ENCODE results near the gene PLA2G1B.

Gene PLA2G1B

GRCh38 chr12:120324841-120325417 lies 2.6 kb downstream of the PLA2G1B start:
- DNase-seq (ENCODE audit: low read depth, low spot score), result no peak

DNA sequence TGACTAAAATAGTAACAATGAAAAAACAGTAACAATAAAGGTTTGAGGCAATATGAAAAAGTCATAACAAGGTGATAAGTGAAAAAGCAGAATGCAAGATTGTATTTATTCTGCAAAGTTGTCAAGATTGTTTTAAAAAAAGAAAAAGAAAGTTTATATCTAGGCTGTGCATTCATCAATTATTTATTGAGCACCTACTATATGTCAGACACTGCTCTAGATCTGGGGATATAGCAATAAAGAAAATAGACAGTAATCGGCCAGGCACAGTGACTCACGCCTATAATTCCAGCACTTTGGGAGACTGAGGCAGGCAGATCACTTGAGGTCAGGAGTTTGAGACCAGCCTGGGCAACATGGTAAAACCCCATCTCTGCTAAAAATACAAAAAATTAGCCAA lies 3.8 kb downstream of the PLA2G1B start:
- no peak for DNase-seq (ENCODE audit: low read depth, low spot score)

GRCh38 chr12:120321382-120322202 lies 6.0 kb downstream of the PLA2G1B start:
- no peak for DNase-seq (ENCODE audit: low read depth, low spot score)

DNA sequence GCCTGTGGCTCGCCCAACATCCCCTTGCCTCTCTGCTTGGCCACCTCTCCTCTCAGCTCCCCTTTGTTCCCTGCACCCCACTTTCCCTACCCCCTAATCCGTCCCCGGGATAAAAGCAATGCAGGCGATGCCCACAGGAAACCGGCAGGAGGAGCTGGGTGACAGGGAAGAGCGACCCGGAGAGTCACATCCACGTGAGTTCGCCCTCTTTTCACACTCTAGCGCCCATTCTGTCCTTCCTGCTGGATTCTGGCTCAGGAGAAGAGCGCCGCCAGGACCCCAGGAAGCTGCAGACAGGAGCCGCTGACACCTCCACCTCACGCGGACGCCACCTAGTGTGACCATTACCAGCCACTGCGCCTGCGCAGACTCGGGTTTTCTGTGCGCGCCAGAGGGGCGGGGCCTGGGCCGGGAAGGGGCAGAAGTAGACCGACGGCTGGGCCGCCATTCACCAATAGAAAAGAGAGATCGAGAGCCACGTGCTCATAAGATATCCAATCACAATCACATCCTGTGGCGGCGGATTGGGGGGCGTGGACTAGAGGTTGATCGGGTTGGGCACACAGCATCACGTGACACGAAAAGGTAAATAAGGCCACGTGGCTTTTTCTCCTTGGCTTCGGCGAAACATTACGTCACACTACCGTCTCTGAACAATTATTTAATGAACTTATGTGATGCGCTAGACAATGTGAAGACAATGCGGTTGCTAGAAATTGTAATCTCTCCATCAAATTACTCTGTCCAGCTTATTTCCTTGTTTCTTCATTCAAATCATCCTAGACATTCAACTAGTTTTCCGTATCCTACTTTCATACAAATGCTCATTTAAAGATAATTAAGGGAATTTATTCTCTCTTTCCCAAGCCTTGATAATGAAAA lies 10.1 kb downstream of the PLA2G1B start:
- DNase-seq (ENCODE audit: low read depth, low spot score), result peak; percentile 98

DNA sequence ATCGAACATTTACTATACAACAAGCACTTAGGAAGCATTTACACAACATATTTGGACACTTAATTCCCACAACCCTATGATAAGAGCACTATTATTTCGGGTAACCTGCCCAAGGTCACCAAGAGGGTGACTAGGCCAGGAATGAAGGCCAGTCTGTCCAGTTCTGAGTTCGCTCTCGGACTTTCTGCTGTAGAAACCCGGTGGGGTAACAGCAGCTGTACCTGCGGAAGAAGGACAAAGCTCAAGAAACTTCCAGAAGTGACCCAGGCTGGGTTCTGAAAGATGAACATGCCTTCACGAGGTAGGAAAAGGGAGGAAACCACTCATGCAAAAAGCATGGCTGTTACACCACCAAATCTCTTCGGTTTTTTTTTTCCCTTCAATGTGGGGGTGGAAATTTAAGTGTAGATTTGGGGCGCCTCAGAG lies 10.8 kb downstream of the PLA2G1B start:
- no peak for DNase-seq (ENCODE audit: low read depth, low spot score)

DNA sequence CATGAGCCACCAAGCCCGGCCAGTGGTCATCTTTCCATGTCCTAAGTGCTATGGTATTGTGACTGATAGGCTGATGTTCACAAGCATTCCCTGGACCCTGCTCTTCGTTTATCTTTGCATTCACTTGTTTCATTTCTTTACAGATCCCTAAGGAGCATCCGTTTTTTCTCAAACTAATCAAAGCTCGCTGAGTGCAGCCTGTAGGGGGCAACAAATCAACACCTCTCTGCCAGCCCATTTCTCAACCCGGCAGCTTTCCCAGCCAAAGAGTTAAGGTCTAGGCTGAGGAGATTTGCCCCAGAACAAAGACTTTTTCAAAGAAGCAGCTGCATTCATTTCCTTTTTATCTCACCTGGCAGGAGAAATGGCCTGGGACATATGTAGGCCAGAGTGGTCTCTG lies 13.4 kb downstream of the PLA2G1B start:
- DNase-seq (ENCODE audit: low read depth, low spot score), result no peak

- DNase-seq (ENCODE audit: low read depth, low spot score), result peak; percentile 90
Observed at GRCh38 chr12:120301962-120302815, 25.4 kb downstream of the PLA2G1B start, which contains the start of gene SIRT4. Gene SIRT4 (plus strand): TSS chr12:120302321. CDS start chr12:120303562, 1,241 bp downstream.

DNA sequence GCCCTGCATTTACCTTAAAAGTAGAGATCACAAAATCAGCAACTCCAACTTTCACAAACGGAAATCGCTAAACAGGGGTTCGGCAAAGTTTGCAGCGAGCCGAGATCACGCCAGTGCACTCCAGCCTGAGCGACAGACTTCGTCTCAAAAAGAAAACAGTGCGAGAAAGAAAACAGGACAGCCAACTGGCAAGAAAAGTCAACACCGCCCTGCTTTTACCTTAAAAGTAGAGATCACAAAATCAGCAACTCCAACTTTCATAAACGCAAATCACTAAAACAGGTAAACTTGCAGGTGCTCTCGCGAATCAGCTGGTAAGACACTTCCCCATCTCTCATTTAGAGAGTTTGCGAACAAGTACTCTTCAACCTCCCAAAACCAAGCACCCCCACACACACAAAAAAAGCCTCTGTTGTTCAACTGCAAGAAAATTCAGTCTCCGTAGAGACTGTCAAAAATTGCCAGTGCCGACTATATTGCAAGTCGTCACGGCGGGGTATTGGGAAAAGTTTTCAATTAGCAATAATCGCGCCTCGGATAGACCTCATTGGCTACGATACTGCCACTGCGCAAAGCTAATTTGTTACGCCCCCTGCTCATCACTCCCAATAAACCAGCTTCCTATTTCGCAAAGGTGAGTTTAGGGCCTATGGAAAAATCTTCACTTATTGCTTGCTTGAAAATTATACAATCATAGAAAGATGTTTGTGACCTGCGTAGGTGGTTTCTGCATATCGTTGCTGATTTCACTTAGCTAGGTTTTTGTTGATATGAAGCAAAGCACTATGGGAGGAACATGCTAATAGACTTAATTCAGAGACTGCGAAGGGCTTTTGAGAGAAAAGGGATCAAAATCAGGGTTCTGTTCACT lies 34.7 kb downstream of the PLA2G1B start, which contains the start of gene RNU4-1:
Gene RNU4-1 (minus strand): TSS at position 577 of the 871 bp plus-strand sequence.
- peak; percentile 77 for DNase-seq (ENCODE audit: low read depth, low spot score)

- peak; percentile 12 for DNase-seq (ENCODE audit: low read depth, low spot score)
Observed at GRCh38 chr12:120292411-120292660, 35.2 kb downstream of the PLA2G1B start.

GRCh38 chr12:120290609-120291305 lies 36.8 kb downstream of the PLA2G1B start:
- no peak for DNase-seq (ENCODE audit: low read depth, low spot score)

DNA sequence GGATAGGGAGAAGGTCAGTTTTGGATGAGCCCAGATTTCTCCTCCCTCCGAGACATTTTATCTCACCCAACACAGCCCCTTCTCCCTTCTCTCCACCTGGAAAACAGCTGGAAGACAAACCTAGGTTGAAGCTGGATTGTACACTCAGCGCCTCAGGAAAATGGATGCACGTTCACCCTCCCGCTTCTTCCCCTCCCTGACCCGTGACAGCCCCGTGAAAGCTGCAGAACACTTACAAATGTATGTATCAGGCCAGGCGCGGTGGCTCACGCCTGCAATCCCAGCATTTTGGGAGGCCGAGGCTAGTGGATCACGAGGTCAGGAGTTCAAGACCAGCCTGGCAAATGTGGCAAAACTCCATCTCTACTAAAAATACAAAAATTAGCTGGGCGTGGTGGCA lies 40.1 kb downstream of the PLA2G1B start:
- no peak for DNase-seq (ENCODE audit: low read depth, low spot score)

DNA sequence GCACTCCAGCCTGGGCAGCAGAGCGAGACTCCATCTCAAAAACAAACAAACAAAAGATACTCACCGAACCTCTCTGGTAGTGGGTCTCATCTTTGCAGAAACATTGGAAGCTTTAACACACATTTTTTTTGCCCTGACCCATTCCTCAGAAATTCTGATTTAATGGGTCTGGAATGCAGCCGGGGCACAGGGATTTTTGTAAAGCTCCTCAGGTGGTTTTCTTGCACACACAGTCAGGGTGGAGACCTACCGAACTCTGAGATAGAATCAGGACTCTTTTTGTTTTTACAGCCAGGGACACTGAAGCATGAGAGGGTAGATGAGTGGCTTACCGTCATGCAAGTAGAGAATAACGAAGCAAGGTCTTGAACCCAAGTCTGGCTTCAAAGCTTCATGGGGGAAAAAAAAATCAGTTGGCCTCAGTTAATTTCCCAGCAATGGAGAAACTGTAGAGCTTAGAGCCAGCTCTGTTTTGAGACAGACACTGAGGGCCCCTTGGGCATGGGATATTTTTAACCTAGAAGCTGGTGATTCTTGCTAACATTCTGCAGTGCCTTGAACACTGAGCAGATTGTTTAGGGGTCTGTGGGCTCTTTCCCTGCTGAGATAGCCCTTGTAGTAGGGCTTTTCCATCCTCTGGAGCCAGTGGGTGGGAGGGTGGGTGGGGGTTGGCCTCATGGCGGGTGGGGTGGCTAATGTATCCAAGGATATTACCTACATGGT lies 40.6 kb downstream of the PLA2G1B start:
- DNase-seq (ENCODE audit: low read depth, low spot score), result no peak

- DNase-seq (ENCODE audit: low read depth, low spot score), result no peak
Observed at GRCh38 chr12:120284381-120284780, 43.2 kb downstream of the PLA2G1B start.

GRCh38 chr12:120283318-120283717 lies 44.3 kb downstream of the PLA2G1B start:
- DNase-seq (ENCODE audit: low read depth, low spot score), result no peak

DNA sequence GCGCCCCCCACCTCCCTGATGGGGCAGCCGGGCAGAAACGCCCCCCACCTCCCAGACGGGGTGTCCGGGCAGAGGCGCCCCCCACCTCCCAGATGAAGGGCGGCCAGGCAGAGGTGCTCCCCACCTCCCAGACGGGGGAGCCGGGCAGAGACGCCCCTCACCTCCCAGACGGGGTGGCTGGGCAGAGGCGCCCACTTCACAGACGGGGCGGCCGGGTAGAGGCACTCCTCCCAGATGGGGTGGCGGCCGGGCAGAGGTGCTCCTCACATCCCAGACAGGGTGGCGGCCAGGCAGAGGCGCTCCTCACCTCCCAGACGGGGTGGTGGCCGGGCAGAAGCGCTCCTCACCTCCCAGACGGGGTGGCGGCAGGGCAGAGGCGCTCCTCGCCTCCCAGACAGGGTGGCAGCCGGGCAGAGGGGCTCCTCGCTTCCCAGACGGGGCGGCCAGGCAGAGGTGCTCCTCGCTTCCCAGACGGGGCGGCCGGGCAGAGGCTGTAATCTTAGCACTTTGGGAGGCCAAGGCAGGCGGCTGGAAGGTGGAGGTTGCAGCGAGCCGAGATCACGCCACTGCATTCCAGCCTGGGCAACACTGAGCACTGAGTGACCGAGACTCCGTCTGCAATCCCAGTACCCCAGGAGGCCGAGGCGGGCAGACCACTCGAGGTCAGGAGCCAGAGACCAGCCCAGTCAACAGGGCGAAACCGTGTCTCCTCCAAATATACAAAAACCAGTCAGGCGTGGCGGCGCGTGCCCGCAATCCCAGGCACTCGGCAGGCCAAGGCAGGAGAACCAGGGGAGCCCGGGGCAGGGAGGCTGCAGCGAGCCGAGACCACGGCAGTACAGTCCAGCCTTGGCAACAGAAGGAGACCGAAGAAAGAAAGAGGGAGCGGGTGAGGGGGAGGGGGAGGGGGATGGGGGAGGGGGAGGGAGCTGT lies 49.2 kb downstream of the PLA2G1B start:
- no peak for DNase-seq (ENCODE audit: low read depth, low spot score)

DNA sequence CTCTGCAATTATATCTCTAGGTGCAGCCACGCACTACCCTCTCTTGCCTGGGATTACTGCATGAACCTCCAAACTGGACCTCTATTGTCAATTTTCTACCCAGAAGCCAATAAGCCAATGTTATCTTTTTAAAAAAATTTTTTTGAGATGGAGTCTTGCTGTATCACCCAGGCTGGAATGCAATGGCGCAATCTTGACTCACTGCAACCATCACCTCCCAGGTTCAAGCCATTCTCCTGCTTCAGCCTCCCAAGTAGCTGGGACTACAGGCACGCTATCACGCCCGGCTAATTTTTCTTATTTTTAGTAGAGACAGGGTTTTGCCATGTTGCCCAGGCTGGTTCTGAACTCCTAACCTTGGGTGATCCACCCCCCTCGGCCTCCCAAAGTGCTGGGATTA lies 50.8 kb downstream of the PLA2G1B start:
- DNase-seq (ENCODE audit: low read depth, low spot score), result no peak

All from smooth muscle cell of the brain vasculature (primary cell).